ENCODE measurements around the gene ANGPTL2. TPM values are rescaled to one million over a fixed set of nuclear protein-coding genes. Genes with fewer than 3 reads are reported as not detected.
A peak's percentile ranks its signal among the peaks of the same experiment; 100 is the strongest.

ANGPTL2 gene
- total RNA-seq, 1 donor from 2014 or later = 19.2 TPM

DNA sequence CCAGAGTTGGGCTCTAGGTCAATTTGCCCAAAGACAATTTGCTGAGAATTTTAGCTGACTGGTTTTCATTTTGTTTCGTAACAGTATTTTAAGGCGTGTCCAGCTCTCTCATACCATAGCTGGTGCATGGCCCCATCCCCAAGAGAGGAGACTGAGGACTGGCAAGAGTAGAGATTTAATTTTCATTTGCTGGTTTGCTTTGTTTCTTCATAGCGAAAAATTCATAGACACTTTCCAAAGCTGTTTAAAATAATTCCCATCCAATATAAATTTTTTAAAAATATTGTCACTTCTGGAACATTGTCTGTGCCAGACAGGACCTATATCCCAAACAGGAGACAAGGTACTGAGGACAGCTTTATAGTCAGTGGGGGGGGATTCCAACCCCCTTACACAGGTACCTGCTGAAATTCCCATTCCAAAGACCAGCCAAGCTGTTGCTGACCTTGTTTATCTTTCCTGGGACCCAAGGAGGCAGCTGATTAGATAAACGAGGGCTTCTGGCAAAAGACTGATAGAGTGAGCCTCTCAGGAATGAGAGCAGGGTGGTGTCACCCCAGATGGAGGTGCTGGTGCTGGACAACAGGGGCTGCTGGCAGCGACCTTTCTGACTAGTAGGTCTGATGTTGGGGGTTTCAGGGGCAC is 6.8 kb upstream of the ANGPTL2 start:
- Mint-ChIP-seq H3K9me3 (no peaks in the 10 kb centered on the region), H3K36me3 (ENCODE audit: low read depth) (no peaks in the 10 kb centered on the region), H3K4me3 (no peak overlapping the region), H3K27me3 (ENCODE audit: low read depth) (peaks cover 3% of the 10 kb centered on the region), H3K4me1 (peaks cover 40% of the 10 kb centered on the region), H3K27ac (ENCODE audit: unreplicated experiment) (no peak overlapping the region)
- no peak for TF ChIP-seq CTCF (conservative IDR thresholded peaks at IDR 0.05)
- DNase-seq (ENCODE audit: low read depth, low spot score) = no peak

DNA sequence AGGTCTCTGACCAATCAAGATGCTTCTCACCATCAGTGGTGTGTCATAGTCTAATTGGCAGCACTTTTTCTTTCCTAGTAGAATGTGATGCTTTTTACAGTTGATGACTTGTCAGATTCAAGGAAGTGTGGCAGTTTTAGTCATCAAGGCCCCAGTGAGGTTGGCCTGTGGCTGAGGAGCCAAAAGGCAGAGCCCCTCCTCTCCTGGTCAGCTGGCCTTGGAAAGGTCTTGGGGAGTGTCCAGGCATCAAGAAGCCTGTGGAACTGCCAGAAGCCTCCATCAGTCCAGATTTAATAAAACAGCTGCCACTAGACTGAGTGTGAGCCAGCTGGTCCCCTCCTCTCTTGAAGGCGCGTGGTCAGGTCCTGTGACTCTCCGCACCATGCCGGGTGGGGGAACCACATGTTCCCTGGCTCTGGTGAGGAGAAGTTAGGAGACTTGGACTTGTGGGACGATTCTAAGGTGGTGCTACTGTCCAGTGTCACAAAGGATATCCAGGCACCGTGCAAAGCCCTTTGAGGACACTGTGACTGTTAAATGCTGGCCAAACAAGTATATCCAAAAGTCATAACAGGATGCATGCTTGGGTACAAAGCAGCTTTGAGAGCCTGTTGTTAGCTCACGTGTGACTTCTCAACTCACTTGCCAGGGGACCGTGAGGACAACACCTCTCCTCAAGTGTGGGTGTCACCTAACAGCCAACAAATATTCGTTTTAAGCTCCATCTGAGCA is 6.1 kb upstream of the ANGPTL2 start:
- Mint-ChIP-seq H3K27ac (ENCODE audit: unreplicated experiment) (no peak overlapping the region), H3K27me3 (ENCODE audit: low read depth) (peaks cover 3% of the 10 kb centered on the region), H3K36me3 (ENCODE audit: low read depth) (no peaks in the 10 kb centered on the region), H3K4me3 (no peak overlapping the region), H3K4me1 (peaks cover 33% of the 10 kb centered on the region), H3K9me3 (no peaks in the 10 kb centered on the region)
- no peak for TF ChIP-seq CTCF (conservative IDR thresholded peaks at IDR 0.05)
- DNase-seq (ENCODE audit: low read depth, low spot score) = no peak

DNA sequence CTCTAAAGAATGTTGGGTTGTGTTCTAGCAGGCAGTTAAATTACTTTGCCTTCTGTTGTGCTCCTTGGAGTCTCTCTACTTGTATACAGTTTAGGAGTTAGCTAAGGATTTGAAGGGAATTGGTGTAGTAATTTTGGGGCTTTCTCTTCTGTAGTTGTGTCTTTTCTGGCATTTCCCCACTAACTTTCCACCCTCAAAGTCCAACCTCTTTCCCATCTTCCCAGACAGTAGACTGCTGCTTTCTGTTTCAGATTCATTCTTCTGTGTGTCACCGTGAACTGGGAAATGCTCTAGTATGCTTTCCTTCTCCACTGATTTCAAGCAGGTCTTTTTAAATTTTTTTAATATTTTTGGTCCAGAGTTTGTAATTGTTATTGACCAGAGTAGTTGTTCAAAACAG is 4.5 kb upstream of the ANGPTL2 start:
- no peak for TF ChIP-seq CTCF (conservative IDR thresholded peaks at IDR 0.05)
- DNase-seq (ENCODE audit: low read depth, low spot score) = no peak
- Mint-ChIP-seq H3K27me3 (ENCODE audit: low read depth) (peaks cover 3% of the 10 kb centered on the region), H3K27ac (ENCODE audit: unreplicated experiment) (no peak overlapping the region), H3K4me1 (peaks cover 33% of the 10 kb centered on the region), H3K4me3 (no peak overlapping the region), H3K9me3 (no peaks in the 10 kb centered on the region), H3K36me3 (ENCODE audit: low read depth) (no peaks in the 10 kb centered on the region)

DNA sequence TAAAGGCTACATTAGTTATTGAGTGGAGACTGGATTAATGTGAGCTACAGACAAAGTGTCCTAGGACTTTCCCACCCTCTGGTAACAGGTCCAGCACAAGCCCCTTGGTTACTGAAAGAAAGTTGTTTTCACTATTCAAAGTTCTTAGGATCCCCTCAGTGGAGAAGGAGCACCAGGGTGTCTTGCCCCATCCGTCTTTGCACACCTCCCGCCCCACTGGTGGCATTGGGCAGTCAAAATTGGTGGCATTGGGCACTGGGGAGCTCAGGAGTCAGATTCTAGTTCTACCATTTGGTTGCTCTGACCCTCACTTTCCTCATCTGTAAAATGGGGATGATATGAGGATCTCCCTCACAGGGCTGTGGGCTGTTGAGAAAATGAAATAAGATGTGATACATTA is 2.4 kb upstream of the ANGPTL2 start:
- Mint-ChIP-seq H3K27ac (ENCODE audit: unreplicated experiment) (no peak overlapping the region), H3K27me3 (ENCODE audit: low read depth) (peaks cover 3% of the 10 kb centered on the region), H3K9me3 (no peaks in the 10 kb centered on the region), H3K36me3 (ENCODE audit: low read depth) (no peaks in the 10 kb centered on the region), H3K4me3 (peak overlapping the region; percentile 54), H3K4me1 (peaks cover 32% of the 10 kb centered on the region)
- DNase-seq (ENCODE audit: low read depth, low spot score) = no peak
- TF ChIP-seq CTCF (conservative IDR thresholded peaks at IDR 0.05) = no peak

- DNase-seq (ENCODE audit: low read depth, low spot score) = no peak
- H3K27me3 Mint-ChIP-seq (ENCODE audit: low read depth) = peaks cover 3% of the 10 kb centered on the region
- TF ChIP-seq CTCF (conservative IDR thresholded peaks at IDR 0.05) = no peak
- H3K4me3 Mint-ChIP-seq = peak overlapping the region; percentile 52
- peaks cover 34% of the 10 kb centered on the region for H3K4me1 Mint-ChIP-seq
- no peak overlapping the region for H3K27ac Mint-ChIP-seq (ENCODE audit: unreplicated experiment)
- H3K9me3 Mint-ChIP-seq = no peaks in the 10 kb centered on the region
- H3K36me3 Mint-ChIP-seq (ENCODE audit: low read depth) = no peaks in the 10 kb centered on the region
Measured at GRCh38 chr9:127124111-127124531, 1.7 kb upstream of the ANGPTL2 start.
